ENCODE data around the gene RUNX2. TPM values are rescaled to one million over a fixed set of nuclear protein-coding genes. Genes with fewer than 3 reads are reported as not detected.

The RUNX2 gene
- total RNA-seq, 4 donors from 2014 or later = 0.65 to 2.4 (median 1.3) TPM

DNA sequence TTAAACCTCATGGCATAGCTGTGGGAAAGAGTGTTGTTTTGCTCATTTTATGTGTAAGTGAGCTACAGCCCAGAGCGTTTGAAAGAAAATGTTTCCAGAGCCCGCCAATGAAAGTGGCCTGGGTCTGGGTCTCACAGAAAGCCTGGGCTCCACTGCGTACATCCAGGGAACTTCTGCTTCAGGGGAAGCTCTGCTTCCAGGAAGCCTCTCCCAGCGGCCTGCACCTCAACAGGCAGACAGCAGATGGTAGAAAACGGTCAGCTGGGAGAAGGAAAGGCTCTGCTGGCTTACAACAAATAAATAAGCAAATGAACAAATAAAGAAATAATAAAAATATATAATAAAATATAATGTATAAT lies 320.1 kb downstream of the RUNX2 start:
- DNase-seq (ENCODE audit: low spot score) (no peak), ATAC-seq (ENCODE audit: low FRiP score) (no peak)
- TF ChIP-seq, protein P1, sequence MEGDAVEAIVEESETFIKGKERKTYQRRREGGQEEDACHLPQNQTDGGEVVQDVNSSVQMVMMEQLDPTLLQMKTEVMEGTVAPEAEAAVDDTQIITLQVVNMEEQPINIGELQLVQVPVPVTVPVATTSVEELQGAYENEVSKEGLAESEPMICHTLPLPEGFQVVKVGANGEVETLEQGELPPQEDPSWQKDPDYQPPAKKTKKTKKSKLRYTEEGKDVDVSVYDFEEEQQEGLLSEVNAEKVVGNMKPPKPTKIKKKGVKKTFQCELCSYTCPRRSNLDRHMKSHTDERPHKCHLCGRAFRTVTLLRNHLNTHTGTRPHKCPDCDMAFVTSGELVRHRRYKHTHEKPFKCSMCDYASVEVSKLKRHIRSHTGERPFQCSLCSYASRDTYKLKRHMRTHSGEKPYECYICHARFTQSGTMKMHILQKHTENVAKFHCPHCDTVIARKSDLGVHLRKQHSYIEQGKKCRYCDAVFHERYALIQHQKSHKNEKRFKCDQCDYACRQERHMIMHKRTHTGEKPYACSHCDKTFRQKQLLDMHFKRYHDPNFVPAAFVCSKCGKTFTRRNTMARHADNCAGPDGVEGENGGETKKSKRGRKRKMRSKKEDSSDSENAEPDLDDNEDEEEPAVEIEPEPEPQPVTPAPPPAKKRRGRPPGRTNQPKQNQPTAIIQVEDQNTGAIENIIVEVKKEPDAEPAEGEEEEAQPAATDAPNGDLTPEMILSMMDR (IDR thresholded peaks at IDR 0.05) = no peak

DNA sequence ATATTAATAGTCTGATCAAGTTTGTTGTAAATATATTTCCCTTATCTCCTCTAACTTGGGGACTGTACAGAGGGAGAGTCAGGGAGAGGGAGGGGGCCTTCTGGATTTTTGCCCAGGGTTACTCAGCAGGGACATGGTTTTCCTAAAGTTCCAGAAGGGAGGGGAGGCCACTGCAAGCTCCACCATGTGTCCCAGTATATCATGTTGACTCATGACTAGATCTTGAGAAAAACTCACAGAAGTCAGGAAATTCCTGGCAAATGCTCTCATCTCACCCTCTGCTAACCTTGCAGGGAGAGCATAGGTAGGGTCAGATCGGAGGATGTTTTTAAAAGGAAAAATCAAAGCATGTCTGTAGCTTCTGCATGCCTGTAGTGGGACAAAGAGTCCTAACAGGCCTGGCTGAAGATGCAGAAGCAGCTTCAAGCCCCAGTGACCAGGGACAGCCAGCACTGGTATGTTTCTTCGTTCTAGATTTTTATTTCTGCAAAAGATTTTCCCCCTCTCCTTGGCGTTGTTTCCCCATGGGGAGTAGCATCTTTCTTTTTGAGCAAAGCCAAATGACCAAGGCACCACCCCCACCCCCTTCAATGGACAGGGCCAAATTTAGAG lies 322.5 kb downstream of the RUNX2 start:
- ATAC-seq (ENCODE audit: low FRiP score) = peak; percentile 51
- TF ChIP-seq, protein P1 (IDR thresholded peaks at IDR 0.05) = no peak
- no peak for DNase-seq (ENCODE audit: low spot score)

GRCh38 chr6:45651301-45651700 lies 323.2 kb downstream of the RUNX2 start:
- TF ChIP-seq, protein P1 (IDR thresholded peaks at IDR 0.05) = no peak
- DNase-seq (ENCODE audit: low spot score) (no peak), ATAC-seq (ENCODE audit: low FRiP score) (no peak)

DNA sequence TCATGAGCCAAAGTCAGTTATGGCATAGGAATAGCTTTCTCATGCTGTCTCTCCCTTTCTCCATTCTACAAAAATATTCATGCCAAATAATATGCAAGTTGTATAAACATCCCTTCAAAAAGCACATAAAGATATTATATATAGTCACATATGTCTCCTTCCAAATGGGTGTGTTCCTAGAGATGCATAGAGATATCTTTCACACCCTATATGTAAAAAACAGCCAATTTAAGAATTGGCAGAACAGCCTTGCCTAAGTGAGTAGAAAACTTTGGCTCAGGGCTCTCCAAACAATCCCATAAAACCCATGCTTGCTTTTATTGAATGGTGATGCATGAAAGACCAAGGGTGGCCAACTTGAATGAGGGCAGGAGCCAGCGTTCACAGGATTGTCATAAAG lies 324.3 kb downstream of the RUNX2 start:
- DNase-seq (ENCODE audit: low spot score) = no peak
- no peak for ATAC-seq (ENCODE audit: low FRiP score)
- TF ChIP-seq, protein P1 (IDR thresholded peaks at IDR 0.05) = no peak

GRCh38 chr6:45653117-45653883 lies 325.2 kb downstream of the RUNX2 start:
- no peak for ATAC-seq (ENCODE audit: low FRiP score)
- no peak for DNase-seq (ENCODE audit: low spot score)
- TF ChIP-seq, protein P1 (IDR thresholded peaks at IDR 0.05) = no peak

GRCh38 chr6:45654673-45655072 lies 326.5 kb downstream of the RUNX2 start:
- DNase-seq (ENCODE audit: low spot score) (no peak), ATAC-seq (ENCODE audit: low FRiP score) (no peak)
- TF ChIP-seq, protein P1 (IDR thresholded peaks at IDR 0.05) = no peak

All from omental fat pad (tissue), 4 donors.